ENCODE measurements around the gene KAT5.

DNA sequence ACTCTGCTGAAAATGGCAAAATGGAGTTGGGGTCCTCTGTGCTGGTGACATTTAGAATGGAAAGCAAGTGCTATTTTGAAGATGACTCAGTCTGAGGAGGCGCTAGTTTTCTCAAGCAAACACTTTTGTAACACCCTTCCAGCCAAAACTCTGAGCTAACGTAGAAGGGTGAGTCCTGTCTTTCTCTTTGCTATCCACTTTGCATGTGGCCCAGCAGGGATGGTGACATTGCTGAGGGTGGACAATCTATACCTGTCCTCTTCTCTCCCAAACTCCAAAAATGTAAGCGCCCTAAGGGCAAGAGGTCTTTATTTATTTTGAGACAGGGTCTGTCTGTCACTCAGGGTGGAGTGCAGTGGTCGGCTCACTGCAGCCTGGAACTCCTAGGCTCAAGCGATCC lies 3.6 kb upstream of the KAT5 start:
- TF ChIP-seq, protein P1, sequence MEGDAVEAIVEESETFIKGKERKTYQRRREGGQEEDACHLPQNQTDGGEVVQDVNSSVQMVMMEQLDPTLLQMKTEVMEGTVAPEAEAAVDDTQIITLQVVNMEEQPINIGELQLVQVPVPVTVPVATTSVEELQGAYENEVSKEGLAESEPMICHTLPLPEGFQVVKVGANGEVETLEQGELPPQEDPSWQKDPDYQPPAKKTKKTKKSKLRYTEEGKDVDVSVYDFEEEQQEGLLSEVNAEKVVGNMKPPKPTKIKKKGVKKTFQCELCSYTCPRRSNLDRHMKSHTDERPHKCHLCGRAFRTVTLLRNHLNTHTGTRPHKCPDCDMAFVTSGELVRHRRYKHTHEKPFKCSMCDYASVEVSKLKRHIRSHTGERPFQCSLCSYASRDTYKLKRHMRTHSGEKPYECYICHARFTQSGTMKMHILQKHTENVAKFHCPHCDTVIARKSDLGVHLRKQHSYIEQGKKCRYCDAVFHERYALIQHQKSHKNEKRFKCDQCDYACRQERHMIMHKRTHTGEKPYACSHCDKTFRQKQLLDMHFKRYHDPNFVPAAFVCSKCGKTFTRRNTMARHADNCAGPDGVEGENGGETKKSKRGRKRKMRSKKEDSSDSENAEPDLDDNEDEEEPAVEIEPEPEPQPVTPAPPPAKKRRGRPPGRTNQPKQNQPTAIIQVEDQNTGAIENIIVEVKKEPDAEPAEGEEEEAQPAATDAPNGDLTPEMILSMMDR (IDR thresholded peaks at IDR 0.05), result no peak
- no peak for TF ChIP-seq POLR2AphosphoS5 (IDR thresholded peaks at IDR 0.05)
- no peak for TF ChIP-seq POLR2A (IDR thresholded peaks at IDR 0.05)

Data from prostate gland (tissue), 2 donors.